Measurements from ENCODE around the gene PDCD10.

Gene PDCD10

DNA sequence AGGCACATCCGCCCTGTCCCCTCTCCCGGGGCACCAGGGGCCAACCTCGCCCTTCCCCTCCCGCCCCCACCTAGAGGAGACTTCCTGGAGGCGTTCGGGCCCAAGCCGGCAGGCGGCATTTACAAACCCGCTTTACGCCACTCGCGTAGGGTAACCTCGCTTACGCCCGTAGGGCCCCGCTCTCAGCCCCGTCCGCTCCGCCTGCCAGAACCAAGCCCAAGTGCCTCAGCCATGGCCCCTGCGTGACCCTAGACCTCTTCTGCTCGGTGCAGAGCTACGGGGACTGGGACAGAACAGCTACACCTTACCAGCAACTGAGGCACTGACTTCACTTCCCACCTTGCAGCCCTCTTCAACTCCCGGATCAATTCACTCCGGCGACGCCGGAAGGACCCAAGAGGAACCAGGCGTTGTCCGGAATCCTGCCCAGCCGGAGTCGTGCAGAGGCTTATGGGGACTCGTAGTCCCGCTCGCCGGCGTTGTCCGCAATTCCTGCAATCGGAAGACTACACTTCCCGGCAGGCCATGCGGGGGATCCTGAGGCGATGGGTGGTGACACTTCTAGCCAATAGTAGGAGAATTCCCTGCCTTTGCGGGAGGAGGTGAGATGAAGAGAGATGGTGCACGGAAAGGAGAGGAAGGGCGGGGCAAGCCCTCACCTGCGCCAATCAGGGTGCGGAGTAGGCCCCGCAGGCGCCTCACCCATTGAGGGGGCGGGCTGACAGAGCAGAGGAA is at the start of gene PDCD10:
Gene PDCD10 (minus strand): TSS at position 395 of the 735 bp plus-strand sequence. CDS start 14,735 bp downstream, outside the sequence.
- peak; percentile 94 for ATAC-seq

GRCh38 chr3:167783781-167784180 is 49.1 kb upstream of the PDCD10 start:
- ATAC-seq, result no peak
- TF ChIP-seq ESRRG (CRISPR knock-in tag; IDR thresholded peaks at IDR 0.05), result no peak
- TF ChIP-seq, protein P1, sequence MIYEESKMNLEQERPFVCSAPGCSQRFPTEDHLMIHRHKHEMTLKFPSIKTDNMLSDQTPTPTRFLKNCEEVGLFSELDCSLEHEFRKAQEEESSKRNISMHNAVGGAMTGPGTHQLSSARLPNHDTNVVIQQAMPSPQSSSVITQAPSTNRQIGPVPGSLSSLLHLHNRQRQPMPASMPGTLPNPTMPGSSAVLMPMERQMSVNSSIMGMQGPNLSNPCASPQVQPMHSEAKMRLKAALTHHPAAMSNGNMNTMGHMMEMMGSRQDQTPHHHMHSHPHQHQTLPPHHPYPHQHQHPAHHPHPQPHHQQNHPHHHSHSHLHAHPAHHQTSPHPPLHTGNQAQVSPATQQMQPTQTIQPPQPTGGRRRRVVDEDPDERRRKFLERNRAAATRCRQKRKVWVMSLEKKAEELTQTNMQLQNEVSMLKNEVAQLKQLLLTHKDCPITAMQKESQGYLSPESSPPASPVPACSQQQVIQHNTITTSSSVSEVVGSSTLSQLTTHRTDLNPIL (CRISPR knock-in tag; IDR thresholded peaks at IDR 0.05; ENCODE audit: low read depth), result no peak
- no peak for TF ChIP-seq ARNTL (CRISPR knock-in tag; IDR thresholded peaks at IDR 0.05; ENCODE audit: borderline replicate concordance, low read depth)
- TF ChIP-seq ZNF565 (CRISPR knock-in tag; conservative IDR thresholded peaks at IDR 0.05; ENCODE audit: low read depth), result no peak
- TF ChIP-seq ZNF8 (CRISPR knock-in tag; IDR thresholded peaks at IDR 0.05), result no peak
- TF ChIP-seq CSDC2 (CRISPR knock-in tag; IDR thresholded peaks at IDR 0.05), result no peak
- TF ChIP-seq TCF4 (CRISPR knock-in tag; IDR thresholded peaks at IDR 0.05; ENCODE audit: borderline replicate concordance), result no peak
- no peak for TF ChIP-seq ZNF70 (CRISPR knock-in tag; IDR thresholded peaks at IDR 0.05)
- no peak for TF ChIP-seq POU6F1 (CRISPR knock-in tag; IDR thresholded peaks at IDR 0.05; ENCODE audit: borderline replicate concordance, low read depth)
- TF ChIP-seq ZC3H10 (CRISPR knock-in tag; IDR thresholded peaks at IDR 0.05), result no peak

More for the DNA sequence above, at the start of gene PDCD10:
- TF ChIP-seq TSHZ2 (CRISPR knock-in tag; IDR thresholded peaks at IDR 0.05) (no peak), ZC3H10 (CRISPR knock-in tag; IDR thresholded peaks at IDR 0.05) (no peak), ISL1 (CRISPR knock-in tag; IDR thresholded peaks at IDR 0.05) (no peak), ESRRG (CRISPR knock-in tag; IDR thresholded peaks at IDR 0.05) (no peak), TCF4 (CRISPR knock-in tag; IDR thresholded peaks at IDR 0.05; ENCODE audit: borderline replicate concordance) (no peak), OSR1 (CRISPR knock-in tag; IDR thresholded peaks at IDR 0.05) (no peak), PPARA (CRISPR knock-in tag; IDR thresholded peaks at IDR 0.05; ENCODE audit: borderline replicate concordance) (no peak), TOX (CRISPR knock-in tag; IDR thresholded peaks at IDR 0.05; ENCODE audit: borderline replicate concordance) (no peak), ZFP30 (CRISPR knock-in tag; IDR thresholded peaks at IDR 0.05) (no peak), ZNF8 (CRISPR knock-in tag; IDR thresholded peaks at IDR 0.05) (no peak), PATZ1 (CRISPR knock-in tag; IDR thresholded peaks at IDR 0.05; ENCODE audit: borderline replicate concordance) (no peak), SNAI2 (CRISPR knock-in tag; IDR thresholded peaks at IDR 0.05) (no peak), CSRNP3 (CRISPR knock-in tag; IDR thresholded peaks at IDR 0.05) (no peak), ZFP3 (CRISPR knock-in tag; IDR thresholded peaks at IDR 0.05) (no peak), ZNF565 (CRISPR knock-in tag; conservative IDR thresholded peaks at IDR 0.05; ENCODE audit: low read depth) (no peak), ZNF70 (CRISPR knock-in tag; IDR thresholded peaks at IDR 0.05) (no peak), ARNTL (CRISPR knock-in tag; IDR thresholded peaks at IDR 0.05; ENCODE audit: borderline replicate concordance, low read depth) (no peak), BACH2 (CRISPR knock-in tag; IDR thresholded peaks at IDR 0.05; ENCODE audit: borderline replicate concordance) (no peak)
- TF ChIP-seq, protein P1 (CRISPR knock-in tag; IDR thresholded peaks at IDR 0.05; ENCODE audit: low read depth), result no peak

Data from SK-N-SH treated with all-trans-retinoic acid at 6 μM for 48 hours (cell line).